ENCODE results near the gene FHL3. TPM values are rescaled to one million over a fixed set of nuclear protein-coding genes. Genes with fewer than 3 reads are reported as not detected.
A peak's percentile ranks its signal among the peaks of the same experiment; 100 is the strongest.

The FHL3 gene
- total RNA-seq, 1 donor from 2014 or later = 21.2 TPM

GRCh38 chr1:38020396-38020795, 15.1 kb upstream of the FHL3 start:
- Mint-ChIP-seq H3K4me1 (peaks cover 1% of the 10 kb centered on the region), H3K4me3 (no peak overlapping the region), H3K9me3 (no peaks in the 10 kb centered on the region), H3K27ac (ENCODE audit: unreplicated experiment) (no peak overlapping the region), H3K27me3 (ENCODE audit: low read depth) (no peaks in the 10 kb centered on the region), H3K36me3 (ENCODE audit: low read depth) (no peaks in the 10 kb centered on the region)
- DNase-seq (ENCODE audit: low read depth, low spot score) = no peak
- no peak for TF ChIP-seq CTCF (conservative IDR thresholded peaks at IDR 0.05)

- peaks cover 8% of the 10 kb centered on the region for H3K4me1 Mint-ChIP-seq
Observed at GRCh38 chr1:38018864-38019343, 13.6 kb upstream of the FHL3 start.

DNA sequence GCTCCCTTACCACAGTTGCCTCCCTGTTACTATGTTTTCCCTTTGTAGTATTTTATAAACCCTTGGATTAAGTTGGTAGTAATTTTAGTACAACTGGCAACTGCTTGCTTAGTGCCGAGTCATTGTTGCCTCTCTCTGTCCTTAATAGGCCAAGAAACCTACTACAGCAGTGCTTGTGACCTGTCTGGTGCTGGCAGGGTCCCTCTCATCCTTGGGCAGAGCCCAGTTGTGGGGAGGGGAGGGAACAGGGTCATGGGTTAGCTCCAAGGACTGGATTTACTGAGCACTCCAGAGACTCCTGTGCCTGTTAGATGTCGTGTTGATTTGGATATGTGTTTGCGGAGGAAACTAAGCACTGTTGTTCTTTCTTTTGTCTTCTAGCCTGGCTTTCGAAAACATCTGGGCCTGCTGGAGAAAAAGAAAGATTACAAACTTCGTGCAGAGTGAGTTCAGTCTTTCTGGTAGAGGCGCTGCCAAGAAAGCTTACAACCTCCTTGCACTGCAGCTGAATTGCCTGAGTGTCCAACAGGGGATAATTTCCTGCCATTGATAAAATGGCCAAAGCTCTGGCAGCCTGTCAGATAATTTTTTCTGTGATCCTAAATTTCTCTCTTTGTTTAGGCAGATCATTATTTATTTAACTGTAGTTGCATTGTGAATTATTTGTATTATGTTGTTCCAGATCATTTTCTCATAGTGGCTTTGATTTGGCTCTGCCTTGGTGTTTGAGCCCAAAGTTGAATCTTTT, 10.8 kb upstream of the FHL3 start:
- Mint-ChIP-seq H3K9me3 (peaks cover 2% of the 10 kb centered on the region), H3K4me1 (peaks cover 24% of the 10 kb centered on the region), H3K27me3 (ENCODE audit: low read depth) (no peaks in the 10 kb centered on the region), H3K27ac (ENCODE audit: unreplicated experiment) (no peak overlapping the region), H3K36me3 (ENCODE audit: low read depth) (peaks cover 3% of the 10 kb centered on the region), H3K4me3 (peak overlapping the region; percentile 27)
- DNase-seq (ENCODE audit: low read depth, low spot score) = no peak
- no peak for TF ChIP-seq CTCF (conservative IDR thresholded peaks at IDR 0.05)

More at GRCh38 chr1:38018864-38019343, 13.6 kb upstream of the FHL3 start:
- Mint-ChIP-seq H3K27ac (ENCODE audit: unreplicated experiment) (no peak overlapping the region), H3K36me3 (ENCODE audit: low read depth) (no peaks in the 10 kb centered on the region), H3K27me3 (ENCODE audit: low read depth) (no peaks in the 10 kb centered on the region), H3K9me3 (no peaks in the 10 kb centered on the region), H3K4me3 (peak overlapping the region; percentile 24)
- peak; percentile 67 for TF ChIP-seq CTCF (conservative IDR thresholded peaks at IDR 0.05)
- no peak for DNase-seq (ENCODE audit: low read depth, low spot score)

DNA sequence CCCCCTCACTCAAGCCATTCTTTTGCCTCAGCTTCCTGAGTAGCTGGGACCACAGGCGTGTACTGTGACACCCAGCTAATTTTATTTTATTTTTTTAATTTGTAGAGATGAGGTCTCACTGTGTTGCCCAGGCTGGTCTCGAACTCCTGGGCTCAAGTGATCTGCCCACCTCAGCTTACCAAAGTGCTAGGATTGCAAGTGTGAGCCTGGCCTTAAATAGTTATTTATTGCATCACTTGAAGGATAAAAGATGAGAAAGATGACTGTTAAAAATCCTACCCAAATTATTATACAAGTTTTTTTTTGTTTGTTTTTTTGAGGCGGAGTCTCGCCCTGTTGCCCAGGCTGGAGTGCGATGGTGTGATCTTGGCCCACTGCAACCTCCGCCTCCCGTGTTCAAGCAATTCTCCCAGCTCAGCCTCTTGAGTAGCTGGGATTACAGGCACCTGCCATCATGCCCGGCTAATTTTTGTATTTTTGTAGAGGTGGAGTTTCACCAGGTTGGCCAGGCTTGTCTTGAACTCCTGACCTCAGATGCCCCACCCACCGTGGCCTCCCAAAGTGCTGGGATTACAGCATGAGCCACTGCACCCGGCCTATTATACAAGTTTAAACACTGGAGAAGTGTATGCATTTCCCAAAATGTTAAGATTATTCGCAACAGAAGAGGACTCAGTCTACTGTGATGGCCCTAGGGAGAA, 9.6 kb upstream of the FHL3 start:
- DNase-seq (ENCODE audit: low read depth, low spot score) = no peak
- Mint-ChIP-seq H3K4me3 (peak overlapping the region; percentile 42), H3K27me3 (ENCODE audit: low read depth) (no peaks in the 10 kb centered on the region), H3K27ac (ENCODE audit: unreplicated experiment) (no peak overlapping the region), H3K9me3 (peaks cover 2% of the 10 kb centered on the region), H3K36me3 (ENCODE audit: low read depth) (peaks cover 3% of the 10 kb centered on the region), H3K4me1 (peaks cover 24% of the 10 kb centered on the region)
- TF ChIP-seq CTCF (conservative IDR thresholded peaks at IDR 0.05) = no peak

GRCh38 chr1:38014171-38014570, 8.9 kb upstream of the FHL3 start:
- no peak for DNase-seq (ENCODE audit: low read depth, low spot score)
- peak; percentile 17 for TF ChIP-seq CTCF (conservative IDR thresholded peaks at IDR 0.05)
- peak overlapping the region; percentile 99 for H3K4me3 Mint-ChIP-seq
- H3K27me3 Mint-ChIP-seq (ENCODE audit: low read depth) = no peaks in the 10 kb centered on the region
- peaks cover 2% of the 10 kb centered on the region for H3K9me3 Mint-ChIP-seq
- peaks cover 3% of the 10 kb centered on the region for H3K36me3 Mint-ChIP-seq (ENCODE audit: low read depth)
- H3K4me1 Mint-ChIP-seq = peaks cover 28% of the 10 kb centered on the region
- H3K27ac Mint-ChIP-seq (ENCODE audit: unreplicated experiment) = no peak overlapping the region

All from neural crest cell (in vitro differentiated cells).